OCI-LY3 (cell line): ENCODE data around the gene CCDC127.

Experiments
- H2AFZ ChIP-seq: fragments of 200-600, 300-600 bp; shearing (Covaris generic); 2 replicates; pipeline ENCODE4 v1.6.0; 2014; ENCODE audit warnings: antibody characterized with exemption, low read depth, low read length
- H3K27ac ChIP-seq: fragments of 200-600, 300-600 bp; sonication (generic); 2 replicates; pipeline ENCODE4 v1.5.1; 2014; ENCODE audit warnings: mild to moderate bottlenecking, low read length, moderate library complexity, mixed read lengths
- H3K27me3 ChIP-seq: fragments of 200-600, 300-600 bp; sonication (generic); 2 replicates; pipeline ENCODE4 v1.6.1; 2014; ENCODE audit warnings: low read depth, low read length, mixed read lengths
- H3K36me3 ChIP-seq: fragments of 200-600, 300-600 bp; sonication (generic); replicated peaks from 2 replicates; pipeline ENCODE3; 2014; ENCODE audit warnings: low read depth, low read length, mixed read lengths
- H3K4me1 ChIP-seq: fragments of 300-600, 200-600 bp; sonication (generic); 2 replicates; pipeline ENCODE4 v1.6.1; 2014; ENCODE audit warnings: low read length, mixed read lengths
- H3K4me2 ChIP-seq: fragments of 200-600, 300-600 bp; sonication (generic); 2 replicates; pipeline ENCODE4 v1.6.1; 2014; ENCODE audit warnings: low read length, mixed read lengths
- H3K4me3 ChIP-seq: fragments of 300-600, 200-600 bp; sonication (generic); 2 replicates; pipeline ENCODE4 v1.5.1; 2014; ENCODE audit warnings: antibody characterized with exemption, mild to moderate bottlenecking, low read length, moderate library complexity
- H3K79me2 ChIP-seq: fragments of 300-600, 200-600 bp; shearing (Covaris generic); 2 replicates; pipeline ENCODE4 v1.6.1; 2014; ENCODE audit warnings: mild to moderate bottlenecking, low read length, mixed read lengths
- H3K9ac ChIP-seq: fragments of 300-600, 200-600 bp; shearing (Covaris generic); 2 replicates; pipeline ENCODE4 v1.6.0; 2014; ENCODE audit warnings: mild to moderate bottlenecking, low read length, moderate library complexity
- H3K9me3 ChIP-seq: fragments of 200-600, 300-600 bp; shearing (Covaris generic); 2 replicates; pipeline ENCODE4 v1.6.1; 2014; ENCODE audit warnings: low read length, mixed read lengths; ENCODE audit not compliant: insufficient read depth
- H4K20me1 ChIP-seq: fragments of 200-600, 300-600 bp; sonication (generic); 2 replicates; pipeline ENCODE4 v1.6.1; 2016; ENCODE audit warnings: low read length, mixed read lengths; ENCODE audit not compliant: insufficient read depth
- EZH2phosphoT487 ChIP-seq: fragments of 200-600 bp; shearing (Covaris generic); IDR thresholded peaks from 2 replicates; pipeline ENCODE4 v1.6.1; 2018; ENCODE audit warnings: antibody characterized with exemption, mixed run types, low read depth
- TF ChIP-seq, protein P1 (sequence below): fragments of 200-600, 300-600 bp; sonication (generic); IDR thresholded peaks from 2 replicates; pipeline ENCODE4 v1.5.1; 2014; ENCODE audit warnings: antibody characterized with exemption, low read length, low read depth

CCDC127 gene

DNA sequence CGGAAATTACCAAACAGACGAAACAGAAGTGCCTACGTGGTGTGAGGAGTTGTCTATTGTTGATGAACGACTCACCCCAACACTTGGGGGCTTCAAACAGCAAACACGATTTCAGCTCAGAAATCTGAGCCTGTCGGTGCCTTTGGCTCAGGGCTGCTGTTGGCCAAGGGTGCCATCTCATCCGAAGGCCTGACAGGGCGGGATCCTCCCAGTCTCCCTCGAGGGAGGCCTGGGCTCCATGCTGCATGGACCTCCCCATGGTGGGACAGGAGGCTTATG, 25.3 kb downstream of the CCDC127 start:
- no peaks in the 10 kb centered on the region for H3K4me1 ChIP-seq
- H3K9ac ChIP-seq, result no peak overlapping the region
- H3K4me2 ChIP-seq, result no peak overlapping the region
- H3K4me3 ChIP-seq, result no peak overlapping the region
- H3K27me3 ChIP-seq, result no peaks in the 10 kb centered on the region
- no peaks in the 10 kb centered on the region for H4K20me1 ChIP-seq
- TF ChIP-seq, protein P1, sequence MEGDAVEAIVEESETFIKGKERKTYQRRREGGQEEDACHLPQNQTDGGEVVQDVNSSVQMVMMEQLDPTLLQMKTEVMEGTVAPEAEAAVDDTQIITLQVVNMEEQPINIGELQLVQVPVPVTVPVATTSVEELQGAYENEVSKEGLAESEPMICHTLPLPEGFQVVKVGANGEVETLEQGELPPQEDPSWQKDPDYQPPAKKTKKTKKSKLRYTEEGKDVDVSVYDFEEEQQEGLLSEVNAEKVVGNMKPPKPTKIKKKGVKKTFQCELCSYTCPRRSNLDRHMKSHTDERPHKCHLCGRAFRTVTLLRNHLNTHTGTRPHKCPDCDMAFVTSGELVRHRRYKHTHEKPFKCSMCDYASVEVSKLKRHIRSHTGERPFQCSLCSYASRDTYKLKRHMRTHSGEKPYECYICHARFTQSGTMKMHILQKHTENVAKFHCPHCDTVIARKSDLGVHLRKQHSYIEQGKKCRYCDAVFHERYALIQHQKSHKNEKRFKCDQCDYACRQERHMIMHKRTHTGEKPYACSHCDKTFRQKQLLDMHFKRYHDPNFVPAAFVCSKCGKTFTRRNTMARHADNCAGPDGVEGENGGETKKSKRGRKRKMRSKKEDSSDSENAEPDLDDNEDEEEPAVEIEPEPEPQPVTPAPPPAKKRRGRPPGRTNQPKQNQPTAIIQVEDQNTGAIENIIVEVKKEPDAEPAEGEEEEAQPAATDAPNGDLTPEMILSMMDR, result no peak
- no peak for TF ChIP-seq EZH2phosphoT487
- H3K9me3 ChIP-seq, result no peaks in the 10 kb centered on the region
- no peaks in the 10 kb centered on the region for H3K36me3 ChIP-seq
- H2AFZ ChIP-seq, result no peak overlapping the region
- H3K27ac ChIP-seq, result no peak overlapping the region
- no peaks in the 10 kb centered on the region for H3K79me2 ChIP-seq

DNA sequence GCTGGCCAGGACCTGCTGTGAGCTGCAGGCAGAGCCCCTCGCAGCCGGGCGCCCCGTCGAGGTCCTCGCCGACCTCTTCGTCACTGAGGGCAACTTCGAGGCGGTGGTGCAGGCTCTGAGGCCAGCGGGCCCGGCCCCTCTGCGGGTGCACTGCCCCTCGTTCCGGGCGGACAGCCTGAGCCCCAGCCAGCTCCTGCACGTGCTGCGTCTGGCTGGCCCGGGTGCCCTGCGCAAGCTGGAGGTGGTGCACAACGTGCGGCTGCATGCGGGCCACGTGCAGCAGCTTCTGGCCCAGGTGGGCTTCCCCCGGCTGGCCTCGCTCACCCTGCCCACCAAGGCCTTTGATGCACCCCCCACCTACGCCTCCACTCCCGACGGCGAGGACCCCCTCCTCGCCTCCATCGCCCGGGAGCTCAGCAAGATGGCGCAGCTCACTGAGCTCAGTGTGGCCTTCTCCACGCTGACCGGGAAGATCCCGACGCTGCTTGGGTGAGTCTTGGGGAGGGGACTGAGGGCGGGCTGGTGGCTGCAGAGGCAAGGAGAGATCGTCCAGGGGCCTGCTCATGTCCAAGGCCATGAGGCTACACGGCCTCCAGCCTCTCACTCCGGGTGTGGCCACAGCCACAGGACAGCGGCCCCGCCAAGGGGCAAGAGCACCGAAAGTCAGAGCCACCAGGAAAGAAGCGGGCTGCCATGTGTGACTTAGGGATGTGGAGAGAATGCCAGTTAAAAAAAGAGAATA, 25.8 kb downstream of the CCDC127 start:
- Histone ChIP-seq H3K4me3 (no peak overlapping the region), H3K79me2 (no peaks in the 10 kb centered on the region), H4K20me1 (no peaks in the 10 kb centered on the region), H3K9me3 (no peaks in the 10 kb centered on the region), H3K36me3 (no peaks in the 10 kb centered on the region), H2AFZ (no peak overlapping the region), H3K27ac (no peak overlapping the region), H3K4me1 (no peaks in the 10 kb centered on the region), H3K4me2 (no peak overlapping the region), H3K27me3 (no peaks in the 10 kb centered on the region), H3K9ac (no peak overlapping the region)
- TF ChIP-seq, protein P1, result no peak
- TF ChIP-seq EZH2phosphoT487, result no peak

DNA sequence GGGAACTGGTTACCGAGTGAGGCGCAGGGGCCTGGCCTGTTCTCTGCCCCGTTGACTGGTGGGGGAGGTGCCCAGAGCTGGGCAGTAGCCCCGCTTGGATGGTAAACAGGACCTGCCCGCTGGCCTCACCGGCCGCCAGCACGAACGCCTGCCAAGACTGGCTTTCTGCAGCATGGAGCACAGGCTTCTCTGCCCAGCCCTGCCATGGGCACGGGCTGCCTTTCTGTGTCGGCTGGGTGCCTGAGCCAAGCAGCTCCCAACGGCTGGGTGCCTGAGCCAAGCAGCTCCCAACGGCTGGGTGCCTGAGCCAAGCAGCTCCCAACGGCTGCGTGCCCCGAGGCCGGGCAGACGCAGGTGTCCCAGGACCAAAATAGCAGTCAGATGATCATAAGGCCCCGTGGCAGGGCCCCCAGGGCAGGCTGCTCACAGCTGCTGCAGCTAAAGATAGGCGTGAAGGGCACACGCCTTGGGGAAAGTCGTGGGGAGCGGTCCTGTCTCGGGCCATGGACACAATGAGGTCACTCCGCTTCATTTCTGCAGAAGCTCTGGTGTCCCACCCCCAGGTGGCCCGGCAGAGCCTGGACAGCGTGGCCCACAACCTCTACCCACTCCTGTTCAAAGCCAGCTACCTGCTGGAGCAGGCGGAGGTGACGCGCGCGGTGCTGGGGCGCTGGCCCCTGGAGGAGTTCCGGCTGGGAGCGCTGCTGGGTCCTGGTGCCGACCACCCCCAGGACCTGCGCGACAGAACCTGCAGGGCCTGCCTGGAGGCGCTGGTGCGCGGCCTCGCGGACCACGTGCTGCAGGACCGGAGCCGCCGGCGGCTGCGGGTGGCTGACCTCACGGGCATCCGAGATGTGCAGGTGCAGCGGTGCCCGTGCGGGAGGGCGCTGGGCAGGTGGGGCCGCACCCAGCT, 26.7 kb downstream of the CCDC127 start, which contains the start of gene LRRC14B:
Gene LRRC14B, plus strand, starts transcription at position 460 of the 913 bp plus-strand sequence. Its CDS starts 44 bp downstream, at position 504.
- H3K4me2 ChIP-seq, result no peak within 1 kb of the TSS
- no peak within 1 kb of the TSS for H3K27ac ChIP-seq
- no peak for TF ChIP-seq EZH2phosphoT487
- TF ChIP-seq, protein P1, result no peak
- H3K9ac ChIP-seq, result no peak within 1 kb of the TSS
- H3K36me3 ChIP-seq, result no peaks in the 10 kb centered on the region
- H3K27me3 ChIP-seq, result no peaks in the 10 kb centered on the region
- no peaks in the 10 kb centered on the region for H4K20me1 ChIP-seq
- no peaks in the 10 kb centered on the region for H3K79me2 ChIP-seq
- no peaks in the 10 kb centered on the region for H3K9me3 ChIP-seq
- no peak within 1 kb of the TSS for H2AFZ ChIP-seq
- H3K4me3 ChIP-seq, result no peak within 1 kb of the TSS
- H3K4me1 ChIP-seq, result no peaks in the 10 kb centered on the region

DNA sequence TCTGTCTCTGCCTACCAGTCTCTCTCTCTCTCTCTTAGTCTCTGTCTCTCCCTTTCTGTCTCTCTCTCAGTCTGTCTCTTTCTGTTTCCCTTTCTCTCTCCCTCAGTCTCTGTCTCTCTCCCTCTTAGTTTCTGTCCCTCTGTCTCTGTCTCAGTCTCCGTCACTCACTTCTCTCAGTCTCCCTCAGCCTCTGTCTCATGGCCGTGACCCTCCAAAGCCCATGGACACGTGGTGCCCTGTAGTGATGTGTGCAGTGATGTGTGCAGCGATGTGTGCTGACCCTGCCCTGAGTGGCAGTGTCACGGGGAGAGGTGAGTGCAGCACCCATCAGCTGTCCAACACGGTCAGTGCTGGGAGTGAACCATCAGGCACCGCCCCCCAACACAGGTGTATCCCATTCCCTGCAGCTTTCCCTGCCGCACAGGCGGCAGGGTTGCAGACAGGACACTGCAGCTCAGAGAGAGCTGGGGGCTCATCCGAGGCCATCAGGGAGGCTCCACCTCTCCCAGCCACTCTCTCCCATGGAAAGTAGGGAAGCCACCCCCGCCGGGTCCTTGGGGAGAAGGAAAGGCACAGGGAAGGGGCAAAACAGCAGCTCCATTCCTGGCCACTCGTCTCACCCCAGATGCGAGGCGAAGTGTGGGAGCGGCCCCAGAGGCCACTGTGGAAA, 27.5 kb downstream of the CCDC127 start:
- no peak overlapping the region for H3K4me2 ChIP-seq
- H3K4me3 ChIP-seq, result no peak overlapping the region
- H3K27ac ChIP-seq, result no peak overlapping the region
- H3K79me2 ChIP-seq, result no peaks in the 10 kb centered on the region
- TF ChIP-seq, protein P1, result no peak
- TF ChIP-seq EZH2phosphoT487, result no peak
- no peak overlapping the region for H3K9ac ChIP-seq
- no peaks in the 10 kb centered on the region for H3K9me3 ChIP-seq
- no peak overlapping the region for H2AFZ ChIP-seq
- H3K36me3 ChIP-seq, result no peaks in the 10 kb centered on the region
- no peaks in the 10 kb centered on the region for H4K20me1 ChIP-seq
- no peaks in the 10 kb centered on the region for H3K27me3 ChIP-seq
- no peaks in the 10 kb centered on the region for H3K4me1 ChIP-seq
